ENCODE results near the gene MXD4. TPM values are rescaled to one million over a fixed set of nuclear protein-coding genes. Genes with fewer than 3 reads are reported as not detected.

Gene MXD4
- total and polyA plus RNA-seq, 2 experiments from 2014 or later: 6.9 to 19.9 TPM

DNA sequence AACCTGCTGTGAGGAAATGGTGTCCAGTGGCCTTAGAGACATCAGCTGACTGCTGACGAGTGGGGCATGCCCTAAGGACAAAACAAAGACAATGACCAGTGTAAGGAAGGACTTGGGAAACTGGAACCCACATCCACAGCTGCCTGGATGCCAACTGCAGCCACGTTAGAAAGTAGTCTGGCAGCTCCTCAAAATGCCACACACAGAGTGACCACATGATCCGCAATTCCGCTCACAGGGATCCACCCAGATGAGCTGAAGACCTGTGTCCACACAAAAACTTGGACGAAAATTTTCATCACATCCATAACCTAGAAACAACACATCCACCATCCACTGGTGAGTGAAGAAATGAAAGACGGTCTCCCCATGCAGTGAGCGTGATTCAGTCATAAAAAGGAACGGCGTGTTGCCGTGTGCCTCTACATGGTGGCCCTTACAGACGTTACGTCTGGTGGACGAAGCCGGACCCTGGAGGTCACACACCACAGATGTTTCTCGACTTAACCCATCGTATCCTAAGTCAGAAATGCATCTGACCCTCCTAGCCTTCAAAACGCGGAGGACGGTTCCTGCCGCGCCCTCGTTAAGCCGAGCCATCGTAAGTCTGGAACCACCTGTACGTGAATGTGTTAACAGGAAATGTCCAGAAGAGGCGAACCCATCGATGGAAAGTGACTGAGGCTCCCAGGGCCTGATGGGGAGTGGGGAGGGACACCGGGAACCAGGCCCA lies 40.6 kb upstream of the MXD4 start:
- Mint-ChIP-seq H3K4me3 (no peak overlapping the region; the same call in 2 of the 3 replicates), H3K27me3 (ENCODE audit: insufficient read depth, low read depth, poor library complexity) (peaks cover 10% of the 10 kb centered on the region), H3K4me1 (peaks cover 9% of the 10 kb centered on the region; the same call in 2 of the 3 replicates), H3K9me3 (peaks cover 18% of the 10 kb centered on the region), H3K27ac (no peak overlapping the region), H3K36me3 (ENCODE audit: low read depth) (peaks cover 6% of the 10 kb centered on the region; the same call in 2 of the 3 replicates)
- Histone ChIP-seq H3K4me3 (no peak overlapping the region), H4K20me1 (replicated peaks; ENCODE audit: insufficient read depth) (no peaks in the 10 kb centered on the region), H3K36me3 (ENCODE audit: insufficient read depth) (no peaks in the 10 kb centered on the region), H3K79me2 (replicated peaks; ENCODE audit: insufficient read depth) (no peaks in the 10 kb centered on the region), H3K27ac (ENCODE audit: low read depth) (no peak overlapping the region), H3K4me1 (ENCODE audit: insufficient read depth) (no peaks in the 10 kb centered on the region), H2AFZ (no peak overlapping the region), H3F3A (replicated peaks; ENCODE audit: low read depth) (0 out of 2 replicates have a peak, but pooled peaks cover 4% of the 10 kb centered on the region), H3K9me2 (ENCODE audit: insufficient read depth) (no peaks in the 10 kb centered on the region), H3K27me3 (ENCODE audit: insufficient read depth) (no peaks in the 10 kb centered on the region), H3K4me2 (no peak overlapping the region)
- TF ChIP-seq, protein P1, sequence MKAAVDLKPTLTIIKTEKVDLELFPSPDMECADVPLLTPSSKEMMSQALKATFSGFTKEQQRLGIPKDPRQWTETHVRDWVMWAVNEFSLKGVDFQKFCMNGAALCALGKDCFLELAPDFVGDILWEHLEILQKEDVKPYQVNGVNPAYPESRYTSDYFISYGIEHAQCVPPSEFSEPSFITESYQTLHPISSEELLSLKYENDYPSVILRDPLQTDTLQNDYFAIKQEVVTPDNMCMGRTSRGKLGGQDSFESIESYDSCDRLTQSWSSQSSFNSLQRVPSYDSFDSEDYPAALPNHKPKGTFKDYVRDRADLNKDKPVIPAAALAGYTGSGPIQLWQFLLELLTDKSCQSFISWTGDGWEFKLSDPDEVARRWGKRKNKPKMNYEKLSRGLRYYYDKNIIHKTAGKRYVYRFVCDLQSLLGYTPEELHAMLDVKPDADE (IDR thresholded peaks at IDR 0.05): no peak
- no peak for TF ChIP-seq JUNB (IDR thresholded peaks at IDR 0.05; ENCODE audit: unreplicated experiment)
- no peak for TF ChIP-seq ZNF114 (CRISPR knock-in tag; IDR thresholded peaks at IDR 0.05)
- TF ChIP-seq, protein P2, sequence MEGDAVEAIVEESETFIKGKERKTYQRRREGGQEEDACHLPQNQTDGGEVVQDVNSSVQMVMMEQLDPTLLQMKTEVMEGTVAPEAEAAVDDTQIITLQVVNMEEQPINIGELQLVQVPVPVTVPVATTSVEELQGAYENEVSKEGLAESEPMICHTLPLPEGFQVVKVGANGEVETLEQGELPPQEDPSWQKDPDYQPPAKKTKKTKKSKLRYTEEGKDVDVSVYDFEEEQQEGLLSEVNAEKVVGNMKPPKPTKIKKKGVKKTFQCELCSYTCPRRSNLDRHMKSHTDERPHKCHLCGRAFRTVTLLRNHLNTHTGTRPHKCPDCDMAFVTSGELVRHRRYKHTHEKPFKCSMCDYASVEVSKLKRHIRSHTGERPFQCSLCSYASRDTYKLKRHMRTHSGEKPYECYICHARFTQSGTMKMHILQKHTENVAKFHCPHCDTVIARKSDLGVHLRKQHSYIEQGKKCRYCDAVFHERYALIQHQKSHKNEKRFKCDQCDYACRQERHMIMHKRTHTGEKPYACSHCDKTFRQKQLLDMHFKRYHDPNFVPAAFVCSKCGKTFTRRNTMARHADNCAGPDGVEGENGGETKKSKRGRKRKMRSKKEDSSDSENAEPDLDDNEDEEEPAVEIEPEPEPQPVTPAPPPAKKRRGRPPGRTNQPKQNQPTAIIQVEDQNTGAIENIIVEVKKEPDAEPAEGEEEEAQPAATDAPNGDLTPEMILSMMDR (conservative IDR thresholded peaks at IDR 0.05; ENCODE audit: low read depth in 2 of 2): no peak
- TF ChIP-seq EZH2phosphoT487 (IDR thresholded peaks at IDR 0.05; ENCODE audit: unreplicated experiment): no peak
- TF ChIP-seq, protein P3, sequence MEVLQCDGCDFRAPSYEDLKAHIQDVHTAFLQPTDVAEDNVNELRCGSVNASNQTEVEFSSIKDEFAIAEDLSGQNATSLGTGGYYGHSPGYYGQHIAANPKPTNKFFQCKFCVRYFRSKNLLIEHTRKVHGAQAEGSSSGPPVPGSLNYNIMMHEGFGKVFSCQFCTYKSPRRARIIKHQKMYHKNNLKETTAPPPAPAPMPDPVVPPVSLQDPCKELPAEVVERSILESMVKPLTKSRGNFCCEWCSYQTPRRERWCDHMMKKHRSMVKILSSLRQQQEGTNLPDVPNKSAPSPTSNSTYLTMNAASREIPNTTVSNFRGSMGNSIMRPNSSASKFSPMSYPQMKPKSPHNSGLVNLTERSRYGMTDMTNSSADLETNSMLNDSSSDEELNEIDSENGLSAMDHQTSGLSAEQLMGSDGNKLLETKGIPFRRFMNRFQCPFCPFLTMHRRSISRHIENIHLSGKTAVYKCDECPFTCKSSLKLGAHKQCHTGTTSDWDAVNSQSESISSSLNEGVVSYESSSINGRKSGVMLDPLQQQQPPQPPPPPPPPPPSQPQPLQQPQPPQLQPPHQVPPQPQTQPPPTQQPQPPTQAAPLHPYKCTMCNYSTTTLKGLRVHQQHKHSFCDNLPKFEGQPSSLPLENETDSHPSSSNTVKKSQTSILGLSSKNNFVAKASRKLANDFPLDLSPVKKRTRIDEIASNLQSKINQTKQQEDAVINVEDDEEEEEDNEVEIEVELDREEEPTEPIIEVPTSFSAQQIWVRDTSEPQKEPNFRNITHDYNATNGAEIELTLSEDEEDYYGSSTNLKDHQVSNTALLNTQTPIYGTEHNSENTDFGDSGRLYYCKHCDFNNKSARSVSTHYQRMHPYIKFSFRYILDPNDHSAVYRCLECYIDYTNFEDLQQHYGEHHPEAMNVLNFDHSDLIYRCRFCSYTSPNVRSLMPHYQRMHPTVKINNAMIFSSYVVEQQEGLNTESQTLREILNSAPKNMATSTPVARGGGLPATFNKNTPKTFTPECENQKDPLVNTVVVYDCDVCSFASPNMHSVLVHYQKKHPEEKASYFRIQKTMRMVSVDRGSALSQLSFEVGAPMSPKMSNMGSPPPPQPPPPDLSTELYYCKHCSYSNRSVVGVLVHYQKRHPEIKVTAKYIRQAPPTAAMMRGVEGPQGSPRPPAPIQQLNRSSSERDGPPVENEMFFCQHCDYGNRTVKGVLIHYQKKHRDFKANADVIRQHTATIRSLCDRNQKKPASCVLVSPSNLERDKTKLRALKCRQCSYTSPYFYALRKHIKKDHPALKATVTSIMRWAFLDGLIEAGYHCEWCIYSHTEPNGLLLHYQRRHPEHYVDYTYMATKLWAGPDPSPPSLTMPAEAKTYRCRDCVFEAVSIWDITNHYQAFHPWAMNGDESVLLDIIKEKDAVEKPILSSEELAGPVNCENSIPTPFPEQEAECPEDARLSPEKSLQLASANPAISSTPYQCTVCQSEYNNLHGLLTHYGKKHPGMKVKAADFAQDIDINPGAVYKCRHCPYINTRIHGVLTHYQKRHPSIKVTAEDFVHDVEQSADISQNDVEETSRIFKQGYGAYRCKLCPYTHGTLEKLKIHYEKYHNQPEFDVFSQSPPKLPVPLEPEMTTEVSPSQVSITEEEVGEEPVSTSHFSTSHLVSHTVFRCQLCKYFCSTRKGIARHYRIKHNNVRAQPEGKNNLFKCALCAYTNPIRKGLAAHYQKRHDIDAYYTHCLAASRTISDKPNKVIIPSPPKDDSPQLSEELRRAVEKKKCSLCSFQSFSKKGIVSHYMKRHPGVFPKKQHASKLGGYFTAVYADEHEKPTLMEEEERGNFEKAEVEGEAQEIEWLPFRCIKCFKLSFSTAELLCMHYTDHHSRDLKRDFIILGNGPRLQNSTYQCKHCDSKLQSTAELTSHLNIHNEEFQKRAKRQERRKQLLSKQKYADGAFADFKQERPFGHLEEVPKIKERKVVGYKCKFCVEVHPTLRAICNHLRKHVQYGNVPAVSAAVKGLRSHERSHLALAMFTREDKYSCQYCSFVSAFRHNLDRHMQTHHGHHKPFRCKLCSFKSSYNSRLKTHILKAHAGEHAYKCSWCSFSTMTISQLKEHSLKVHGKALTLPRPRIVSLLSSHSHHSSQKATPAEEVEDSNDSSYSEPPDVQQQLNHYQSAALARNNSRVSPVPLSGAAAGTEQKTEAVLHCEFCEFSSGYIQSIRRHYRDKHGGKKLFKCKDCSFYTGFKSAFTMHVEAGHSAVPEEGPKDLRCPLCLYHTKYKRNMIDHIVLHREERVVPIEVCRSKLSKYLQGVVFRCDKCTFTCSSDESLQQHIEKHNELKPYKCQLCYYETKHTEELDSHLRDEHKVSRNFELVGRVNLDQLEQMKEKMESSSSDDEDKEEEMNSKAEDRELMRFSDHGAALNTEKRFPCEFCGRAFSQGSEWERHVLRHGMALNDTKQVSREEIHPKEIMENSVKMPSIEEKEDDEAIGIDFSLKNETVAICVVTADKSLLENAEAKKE (CRISPR knock-in tag; IDR thresholded peaks at IDR 0.05): no peak
- TF ChIP-seq EZH2 (IDR thresholded peaks at IDR 0.05; ENCODE audit: low read depth, unreplicated experiment): no peak
- DNase-seq (ENCODE audit: low spot score): no peak
- ATAC-seq: no peak
